ENCODE measurements around the gene TBC1D9B. TPM values are rescaled to one million over a fixed set of nuclear protein-coding genes. Genes with fewer than 3 reads are reported as not detected.

TBC1D9B gene
- total RNA-seq, 1 donor from 2014 or later: 92.4 TPM

GRCh38 chr5:179852993-179853547, 54.6 kb downstream of the TBC1D9B start:
- H3K4me3 ChIP-seq: no peak overlapping the region
- peaks cover 8% of the 10 kb centered on the region for H3K4me1 ChIP-seq
- no peaks in the 10 kb centered on the region for H3K27me3 ChIP-seq
- H3K9me3 ChIP-seq: no peaks in the 10 kb centered on the region
- no peak overlapping the region for H3K27ac ChIP-seq
- intact Hi-C loops (cut with DNase I): no loop called here
- no peak for TF ChIP-seq CTCF (IDR thresholded peaks at IDR 0.05)
- ATAC-seq: peak; percentile 12
- no peak for DNase-seq
- peaks cover 42% of the 10 kb centered on the region for H3K36me3 ChIP-seq

GRCh38 chr5:179841621-179842020, 66.1 kb downstream of the TBC1D9B start:
- Histone ChIP-seq H3K4me1 (no peaks in the 10 kb centered on the region), H3K27ac (no peak overlapping the region), H3K9me3 (peaks cover 4% of the 10 kb centered on the region), H3K27me3 (no peaks in the 10 kb centered on the region), H3K36me3 (peaks cover 48% of the 10 kb centered on the region), H3K4me3 (no peak overlapping the region)
- DNase-seq (no peak), ATAC-seq (no peak)
- TF ChIP-seq CTCF (IDR thresholded peaks at IDR 0.05): no peak
- intact Hi-C loops (cut with DNase I): no loop called here

GRCh38 chr5:179840766-179841165, 66.9 kb downstream of the TBC1D9B start:
- peaks cover 48% of the 10 kb centered on the region for H3K36me3 ChIP-seq

GRCh38 chr5:179840321-179840720, 67.4 kb downstream of the TBC1D9B start:
- H3K9me3 ChIP-seq: peaks cover 4% of the 10 kb centered on the region
- peaks cover 53% of the 10 kb centered on the region for H3K36me3 ChIP-seq
- intact Hi-C loops (cut with DNase I): no loop called here
- no peak for TF ChIP-seq CTCF (IDR thresholded peaks at IDR 0.05)
- no peak overlapping the region for H3K27ac ChIP-seq
- H3K4me1 ChIP-seq: peaks cover 4% of the 10 kb centered on the region
- no peak for DNase-seq
- no peaks in the 10 kb centered on the region for H3K27me3 ChIP-seq
- no peak overlapping the region for H3K4me3 ChIP-seq
- no peak for ATAC-seq

More at GRCh38 chr5:179840766-179841165, 66.9 kb downstream of the TBC1D9B start:
- intact Hi-C loops (cut with DNase I): no loop called here
- ATAC-seq: no peak
- no peak overlapping the region for H3K27ac ChIP-seq
- no peak overlapping the region for H3K4me3 ChIP-seq
- H3K9me3 ChIP-seq: peaks cover 4% of the 10 kb centered on the region
- no peak for DNase-seq
- peaks cover 4% of the 10 kb centered on the region for H3K4me1 ChIP-seq
- no peak for TF ChIP-seq CTCF (IDR thresholded peaks at IDR 0.05)
- H3K27me3 ChIP-seq: no peaks in the 10 kb centered on the region

- Histone ChIP-seq H3K4me1 (peaks cover 4% of the 10 kb centered on the region), H3K36me3 (peaks cover 54% of the 10 kb centered on the region), H3K27me3 (no peaks in the 10 kb centered on the region), H3K27ac (no peak overlapping the region), H3K4me3 (no peak overlapping the region), H3K9me3 (no peaks in the 10 kb centered on the region)
- TF ChIP-seq CTCF (IDR thresholded peaks at IDR 0.05): no peak
- ATAC-seq (peak; percentile 43), DNase-seq (no peak)
- intact Hi-C loops (cut with DNase I): no loop called here
Observed at GRCh38 chr5:179839328-179840256, 68.1 kb downstream of the TBC1D9B start.

Measured in upper lobe of right lung (tissue), 1 donor.